Activated CD4-positive, alpha-beta memory T cell treated with anti-CD3 and anti-CD28 coated beads, Interleukin-2, amount 10 ng/mL, durations not matched to agents 7 days and 5 days (primary cell): ENCODE data around the gene EPHB2. TPM values are rescaled to one million over a fixed set of nuclear protein-coding genes. Genes with fewer than 3 reads are reported as not detected.

Experiments used
- CTCF ChIA-PET: fragments of 350-600 bp; sonication (Branson Sonifier 250); formaldehyde crosslinking; loops from one replicate; lab custom pipeline; 2021; ENCODE audit warnings: antibody characterized with exemption, inconsistent platforms; lab: Charles Lee
- POLR2A ChIA-PET: fragments of 350-600 bp; sonication (Branson Sonifier 250); formaldehyde crosslinking; loops from one replicate; lab custom pipeline; 2021; ENCODE audit warnings: antibody characterized with exemption; lab: Charles Lee
- DNase-seq: peaks from one replicate; pipeline ENCODE4 v3.0.0-alpha.2; 2020
- H3K27ac Mint-ChIP-seq: one replicate; pipeline ENCODE4 v1.8.0; 2021; ENCODE audit warnings: mild to moderate bottlenecking, mixed read lengths
- H3K27me3 Mint-ChIP-seq: one replicate; pipeline ENCODE4 v1.8.0; 2021; ENCODE audit warnings: mixed read lengths
- H3K36me3 Mint-ChIP-seq: one replicate; pipeline ENCODE4 v1.8.0; 2021; ENCODE audit warnings: low read depth, mixed read lengths
- H3K4me1 Mint-ChIP-seq: one replicate; pipeline ENCODE4 v1.8.0; 2021; ENCODE audit warnings: mixed read lengths
- H3K4me3 Mint-ChIP-seq: one replicate; pipeline ENCODE4 v1.8.0; 2021; ENCODE audit warnings: mild to moderate bottlenecking, mixed read lengths
- H3K9me3 Mint-ChIP-seq: one replicate; pipeline ENCODE4 v1.8.0; 2021; ENCODE audit warnings: mixed read lengths
- total RNA-seq, 2 experiments: library from RNA; stranded (reverse); gene quantifications; one replicate each; pipeline ENCODE4 v1.2.3, GENCODE V29; 2021

The EPHB2 gene
- total RNA-seq, 2 experiments from 2014 or later: not detected

- ChIA-PET POLR2A (no interaction called here), CTCF (no interaction called here)
- Mint-ChIP-seq H3K27me3 (peaks cover 14% of the 10 kb centered on the region), H3K27ac (no peak overlapping the region), H3K9me3 (no peaks in the 10 kb centered on the region), H3K4me1 (no peaks in the 10 kb centered on the region), H3K36me3 (no peaks in the 10 kb centered on the region), H3K4me3 (no peak overlapping the region)
- no peak for DNase-seq
Observed at GRCh38 chr1:22677931-22678896, 32.4 kb upstream of the EPHB2 start.

GRCh38 chr1:22680726-22681125 lies 29.9 kb upstream of the EPHB2 start:
- H3K9me3 Mint-ChIP-seq: no peaks in the 10 kb centered on the region
- no peak for DNase-seq
- peaks cover 4% of the 10 kb centered on the region for H3K27me3 Mint-ChIP-seq
- POLR2A ChIA-PET: no interaction called here
- no peaks in the 10 kb centered on the region for H3K36me3 Mint-ChIP-seq
- H3K27ac Mint-ChIP-seq: no peak overlapping the region
- no peak overlapping the region for H3K4me3 Mint-ChIP-seq
- CTCF ChIA-PET: no interaction called here
- H3K4me1 Mint-ChIP-seq: no peaks in the 10 kb centered on the region

- no peaks in the 10 kb centered on the region for H3K4me1 Mint-ChIP-seq
- POLR2A ChIA-PET: no interaction called here
- H3K27me3 Mint-ChIP-seq: peaks cover 7% of the 10 kb centered on the region
- CTCF ChIA-PET: no interaction called here
- no peak for DNase-seq
- H3K9me3 Mint-ChIP-seq: no peaks in the 10 kb centered on the region
- H3K36me3 Mint-ChIP-seq: no peaks in the 10 kb centered on the region
- no peak overlapping the region for H3K4me3 Mint-ChIP-seq
- H3K27ac Mint-ChIP-seq: no peak overlapping the region
Observed at GRCh38 chr1:22681556-22682276, 28.9 kb upstream of the EPHB2 start.

GRCh38 chr1:22683547-22683946 lies 27.1 kb upstream of the EPHB2 start:
- H3K4me3 Mint-ChIP-seq: no peak overlapping the region
- no peak overlapping the region for H3K27ac Mint-ChIP-seq
- H3K4me1 Mint-ChIP-seq: no peaks in the 10 kb centered on the region
- CTCF ChIA-PET: no interaction called here
- no peak for DNase-seq
- no peaks in the 10 kb centered on the region for H3K9me3 Mint-ChIP-seq
- POLR2A ChIA-PET: no interaction called here
- peaks cover 8% of the 10 kb centered on the region for H3K27me3 Mint-ChIP-seq
- H3K36me3 Mint-ChIP-seq: no peaks in the 10 kb centered on the region

- Mint-ChIP-seq H3K27ac (no peak overlapping the region), H3K4me1 (no peaks in the 10 kb centered on the region), H3K27me3 (peaks cover 9% of the 10 kb centered on the region), H3K9me3 (no peaks in the 10 kb centered on the region), H3K4me3 (no peak overlapping the region), H3K36me3 (no peaks in the 10 kb centered on the region)
- POLR2A ChIA-PET: no interaction called here
- CTCF ChIA-PET: interaction anchor here (0.6 kb wide), 1 partner anchor 245 kb away, joined by 4 read pairs; no protein-coding TSS in a partner anchor
- DNase-seq: no peak
Observed at GRCh38 chr1:22685591-22686059, 25.0 kb upstream of the EPHB2 start.

GRCh38 chr1:22687191-22687590 lies 23.4 kb upstream of the EPHB2 start:
- ChIA-PET POLR2A (no interaction called here), CTCF (no interaction called here)
- no peak for DNase-seq
- H3K27me3 Mint-ChIP-seq: peaks cover 9% of the 10 kb centered on the region
- H3K27ac Mint-ChIP-seq: no peak overlapping the region
- H3K4me3 Mint-ChIP-seq: no peak overlapping the region
- no peaks in the 10 kb centered on the region for H3K36me3 Mint-ChIP-seq
- H3K4me1 Mint-ChIP-seq: no peaks in the 10 kb centered on the region
- no peaks in the 10 kb centered on the region for H3K9me3 Mint-ChIP-seq

- Mint-ChIP-seq H3K36me3 (no peaks in the 10 kb centered on the region), H3K27ac (no peak overlapping the region), H3K4me1 (no peaks in the 10 kb centered on the region), H3K4me3 (no peak overlapping the region), H3K9me3 (no peaks in the 10 kb centered on the region), H3K27me3 (peaks cover 9% of the 10 kb centered on the region)
- CTCF ChIA-PET: no interaction called here
- POLR2A ChIA-PET: no interaction called here
- no peak for DNase-seq
Observed at GRCh38 chr1:22688466-22688865, 22.2 kb upstream of the EPHB2 start.

- no peaks in the 10 kb centered on the region for H3K4me1 Mint-ChIP-seq
- H3K27me3 Mint-ChIP-seq: peaks cover 5% of the 10 kb centered on the region
- no peak overlapping the region for H3K27ac Mint-ChIP-seq
- ChIA-PET CTCF (no interaction called here), POLR2A (no interaction called here)
- no peak overlapping the region for H3K4me3 Mint-ChIP-seq
- no peaks in the 10 kb centered on the region for H3K36me3 Mint-ChIP-seq
- no peaks in the 10 kb centered on the region for H3K9me3 Mint-ChIP-seq
- DNase-seq: no peak
Observed at GRCh38 chr1:22689505-22689904, 21.1 kb upstream of the EPHB2 start.

- ChIA-PET CTCF (interaction anchor here (0.6 to 2.0 kb wide), 2 partner anchors 13 to 569 kb away, joined by 3 to 7 read pairs; no protein-coding TSS in a partner anchor), POLR2A (no interaction called here)
- no peak for DNase-seq
- Mint-ChIP-seq H3K27me3 (peaks cover 2% of the 10 kb centered on the region), H3K4me3 (no peak overlapping the region), H3K9me3 (no peaks in the 10 kb centered on the region), H3K36me3 (no peaks in the 10 kb centered on the region), H3K27ac (no peak overlapping the region), H3K4me1 (no peaks in the 10 kb centered on the region)
Observed at GRCh38 chr1:22691031-22691753, 19.4 kb upstream of the EPHB2 start.

GRCh38 chr1:22694172-22694571 lies 16.5 kb upstream of the EPHB2 start:
- Mint-ChIP-seq H3K27ac (no peak overlapping the region), H3K4me3 (no peak overlapping the region), H3K4me1 (no peaks in the 10 kb centered on the region), H3K9me3 (no peaks in the 10 kb centered on the region), H3K36me3 (no peaks in the 10 kb centered on the region), H3K27me3 (peaks cover 2% of the 10 kb centered on the region)
- ChIA-PET CTCF (no interaction called here), POLR2A (no interaction called here)
- DNase-seq: no peak

GRCh38 chr1:22696610-22697009 lies 14.0 kb upstream of the EPHB2 start:
- DNase-seq: no peak
- ChIA-PET POLR2A (no interaction called here), CTCF (no interaction called here)
- Mint-ChIP-seq H3K9me3 (no peaks in the 10 kb centered on the region), H3K4me3 (no peak overlapping the region), H3K4me1 (no peaks in the 10 kb centered on the region), H3K36me3 (no peaks in the 10 kb centered on the region), H3K27me3 (peaks cover 3% of the 10 kb centered on the region), H3K27ac (no peak overlapping the region)

GRCh38 chr1:22697980-22698379 lies 12.7 kb upstream of the EPHB2 start:
- ChIA-PET CTCF (no interaction called here), POLR2A (no interaction called here)
- Mint-ChIP-seq H3K27ac (no peak overlapping the region), H3K4me3 (no peak overlapping the region), H3K9me3 (no peaks in the 10 kb centered on the region), H3K36me3 (no peaks in the 10 kb centered on the region), H3K4me1 (no peaks in the 10 kb centered on the region), H3K27me3 (peaks cover 7% of the 10 kb centered on the region)
- DNase-seq: no peak
